Measurements from ENCODE around the gene SV2C.
A peak's percentile ranks its signal among the peaks of the same experiment; 100 is the strongest.
"Not testable (repeated sequence)": the region's sequence is repeated elsewhere in the genome, so short reads cannot be mapped to it uniquely, and the experiment has no call there.

SV2C gene

GRCh38 chr5:76336253-76336809 lies 253.1 kb downstream of the SV2C start:
- not testable (repeated sequence) for DNase-seq (ENCODE audit: low spot score)

- peak; percentile 66 for DNase-seq (ENCODE audit: low spot score)
Observed at GRCh38 chr5:76337953-76338451, 254.8 kb downstream of the SV2C start.

- DNase-seq (ENCODE audit: low spot score), result no peak
Observed at GRCh38 chr5:76339919-76340318, 256.7 kb downstream of the SV2C start.

- DNase-seq (ENCODE audit: low spot score), result no peak
Observed at GRCh38 chr5:76341651-76342334, 258.6 kb downstream of the SV2C start.

GRCh38 chr5:76342474-76342873 lies 259.3 kb downstream of the SV2C start:
- DNase-seq (ENCODE audit: low spot score), result no peak

- no peak for DNase-seq (ENCODE audit: low spot score)
Observed at GRCh38 chr5:76345582-76345981, 262.4 kb downstream of the SV2C start.

- DNase-seq (ENCODE audit: low spot score), result no peak
Observed at GRCh38 chr5:76351176-76351575, 268.0 kb downstream of the SV2C start.

GRCh38 chr5:76351577-76351976 lies 268.4 kb downstream of the SV2C start:
- no peak for DNase-seq (ENCODE audit: low spot score)

- DNase-seq (ENCODE audit: low spot score), result no peak
Observed at GRCh38 chr5:76356887-76357286, 273.7 kb downstream of the SV2C start.

GRCh38 chr5:76363352-76364225 lies 280.4 kb downstream of the SV2C start:
- peak; percentile 79 for DNase-seq (ENCODE audit: low spot score)

- DNase-seq (ENCODE audit: low spot score), result no peak
Observed at GRCh38 chr5:76364226-76364589, 281.0 kb downstream of the SV2C start.

- DNase-seq (ENCODE audit: low spot score), result no peak
Observed at GRCh38 chr5:76365561-76365960, 282.4 kb downstream of the SV2C start.

- no peak for DNase-seq (ENCODE audit: low spot score)
Observed at GRCh38 chr5:76366596-76366995, 283.4 kb downstream of the SV2C start.

- no peak for DNase-seq (ENCODE audit: low spot score)
Observed at GRCh38 chr5:76367623-76368371, 284.6 kb downstream of the SV2C start.

- no peak for DNase-seq (ENCODE audit: low spot score)
Observed at GRCh38 chr5:76368941-76369340, 285.8 kb downstream of the SV2C start.

- DNase-seq (ENCODE audit: low spot score), result not testable (repeated sequence)
Observed at GRCh38 chr5:76369668-76370067, 286.5 kb downstream of the SV2C start.

- DNase-seq (ENCODE audit: low spot score), result no peak
Observed at GRCh38 chr5:76371960-76372322, 288.8 kb downstream of the SV2C start.

- peak; percentile 90 for DNase-seq (ENCODE audit: low spot score)
Observed at GRCh38 chr5:76372323-76373054, 289.3 kb downstream of the SV2C start.

- DNase-seq (ENCODE audit: low spot score), result no peak
Observed at GRCh38 chr5:76376148-76376865, 293.1 kb downstream of the SV2C start.

GRCh38 chr5:76376866-76377230 lies 293.7 kb downstream of the SV2C start:
- DNase-seq (ENCODE audit: low spot score), result no peak

GRCh38 chr5:76378355-76378754 lies 295.2 kb downstream of the SV2C start:
- DNase-seq (ENCODE audit: low spot score), result no peak

Measured in SW480 (cell line).